C4-2B (cell line): ENCODE measurements around the gene C1orf21.

ENCODE experiments used
- H3K27ac ChIP-seq: fragments of 450-650 bp; 2 replicates; pipeline ENCODE4 v1.5.1; 2017
- CTCF ChIP-seq: fragments of 450-650 bp; conservative IDR thresholded peaks from 2 replicates; pipeline ENCODE4 v1.5.1; 2017; ENCODE audit warnings: mild to moderate bottlenecking
- ZFX ChIP-seq: fragments of 450-650 bp; IDR thresholded peaks from 2 replicates; pipeline ENCODE4 v1.6.1; 2017

The C1orf21 gene

DNA sequence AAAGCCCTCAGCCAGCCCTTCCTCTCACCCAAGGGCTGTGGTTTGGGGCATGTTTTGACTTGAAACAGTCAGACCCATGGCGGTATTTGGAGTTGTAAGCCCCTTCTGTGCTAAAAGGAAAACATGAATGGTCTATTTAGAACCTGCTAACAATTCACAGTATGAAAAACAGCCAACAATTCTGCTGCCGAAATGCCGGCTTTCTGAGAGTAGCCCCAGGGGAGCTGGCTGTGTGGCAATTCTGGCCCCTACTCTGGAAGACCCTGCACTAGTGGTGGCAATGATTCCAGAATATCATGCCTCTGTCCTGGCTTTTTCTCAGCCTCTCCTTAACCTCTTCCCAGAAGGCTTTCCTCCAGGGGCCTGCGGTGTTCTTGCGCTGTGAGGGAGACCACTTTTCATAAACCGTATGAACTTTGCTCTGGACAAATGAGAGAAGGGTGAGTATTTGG, 249.2 kb downstream of the C1orf21 start:
- H3K27ac ChIP-seq: peak overlapping the region; percentile 92
- TF ChIP-seq CTCF (no peak), ZFX (no peak)

DNA sequence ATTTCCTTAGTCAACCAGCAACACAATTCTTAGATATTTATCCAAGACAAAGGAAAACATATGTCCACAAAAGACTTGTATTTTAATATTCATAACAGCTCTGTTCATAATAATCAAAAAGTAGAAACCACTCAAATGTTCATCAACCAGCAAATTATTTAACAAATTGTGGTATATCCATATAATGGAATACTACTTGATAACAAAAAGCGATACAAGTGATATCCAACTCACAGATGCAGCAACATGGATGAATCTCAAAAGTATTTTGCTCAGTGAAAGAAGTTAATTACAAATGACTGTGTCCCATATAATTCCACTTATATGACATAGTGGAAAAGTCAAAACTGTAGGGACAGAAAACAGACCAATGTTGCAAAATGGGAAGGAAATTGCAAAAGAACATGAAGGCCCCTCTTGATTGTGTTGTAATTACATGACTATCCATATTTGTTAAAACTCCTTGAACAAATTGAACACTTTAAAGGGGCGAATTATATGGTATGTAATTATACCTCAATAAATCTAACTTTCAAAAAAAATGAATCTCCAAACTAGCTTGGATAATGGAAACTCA, 250.9 kb downstream of the C1orf21 start:
- TF ChIP-seq CTCF (no peak), ZFX (no peak)
- no peak overlapping the region for H3K27ac ChIP-seq

GRCh38 chr1:184639205-184639604, 252.4 kb downstream of the C1orf21 start:
- H3K27ac ChIP-seq: no peak overlapping the region; the same call in 1 of the 2 replicates
- TF ChIP-seq ZFX (no peak), CTCF (no peak)

DNA sequence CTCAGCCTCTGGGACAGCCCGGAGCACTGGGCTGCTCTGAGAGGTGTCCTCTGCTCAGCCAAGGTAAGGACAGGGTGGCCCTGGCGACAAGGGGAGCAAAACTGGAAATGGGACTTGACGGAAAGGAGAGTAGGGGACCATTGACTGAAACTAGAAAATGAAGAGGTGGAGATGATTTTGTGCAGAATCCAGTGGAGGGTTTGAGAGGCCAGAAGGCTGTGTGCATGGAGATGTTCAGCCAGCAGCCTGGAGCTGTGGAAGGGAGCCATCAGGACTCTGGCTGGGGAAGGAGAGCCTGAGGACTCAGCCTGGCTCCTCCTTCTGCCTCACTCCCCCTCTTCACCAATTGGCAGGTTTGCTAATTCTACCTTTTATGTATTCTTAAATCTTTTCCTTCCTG, 253.7 kb downstream of the C1orf21 start:
- TF ChIP-seq ZFX (no peak), CTCF (no peak)
- no peak overlapping the region for H3K27ac ChIP-seq

GRCh38 chr1:184641894-184642293, 255.1 kb downstream of the C1orf21 start:
- H3K27ac ChIP-seq: no peak overlapping the region
- TF ChIP-seq CTCF (no peak), ZFX (no peak)

GRCh38 chr1:184643661-184644060, 256.8 kb downstream of the C1orf21 start:
- H3K27ac ChIP-seq: no peak overlapping the region
- TF ChIP-seq CTCF: no peak
- TF ChIP-seq ZFX: no peak

DNA sequence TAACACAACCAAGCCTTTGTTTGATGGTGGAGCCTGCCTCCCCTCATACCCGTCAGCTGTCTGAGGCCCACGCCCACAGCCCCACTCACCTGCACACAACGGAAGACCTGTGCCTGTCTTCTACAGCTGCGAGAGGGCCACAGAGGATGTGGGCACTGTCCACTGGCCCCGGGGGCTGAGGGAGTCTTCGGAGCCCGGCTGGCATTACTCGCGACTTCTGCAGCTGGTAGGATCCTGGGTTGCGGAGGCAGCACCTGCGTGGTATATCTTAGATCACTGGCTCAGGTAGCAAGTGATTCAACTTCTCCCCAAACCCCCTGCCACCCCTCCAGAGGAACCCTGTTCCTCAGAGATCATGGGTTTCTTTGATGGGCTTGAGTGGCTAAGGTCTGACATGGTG, 257.9 kb downstream of the C1orf21 start:
- H3K27ac ChIP-seq: no peak overlapping the region
- TF ChIP-seq ZFX (no peak), CTCF (no peak)
